ENCODE data around the gene KLF5.

- TF ChIP-seq, protein P1, sequence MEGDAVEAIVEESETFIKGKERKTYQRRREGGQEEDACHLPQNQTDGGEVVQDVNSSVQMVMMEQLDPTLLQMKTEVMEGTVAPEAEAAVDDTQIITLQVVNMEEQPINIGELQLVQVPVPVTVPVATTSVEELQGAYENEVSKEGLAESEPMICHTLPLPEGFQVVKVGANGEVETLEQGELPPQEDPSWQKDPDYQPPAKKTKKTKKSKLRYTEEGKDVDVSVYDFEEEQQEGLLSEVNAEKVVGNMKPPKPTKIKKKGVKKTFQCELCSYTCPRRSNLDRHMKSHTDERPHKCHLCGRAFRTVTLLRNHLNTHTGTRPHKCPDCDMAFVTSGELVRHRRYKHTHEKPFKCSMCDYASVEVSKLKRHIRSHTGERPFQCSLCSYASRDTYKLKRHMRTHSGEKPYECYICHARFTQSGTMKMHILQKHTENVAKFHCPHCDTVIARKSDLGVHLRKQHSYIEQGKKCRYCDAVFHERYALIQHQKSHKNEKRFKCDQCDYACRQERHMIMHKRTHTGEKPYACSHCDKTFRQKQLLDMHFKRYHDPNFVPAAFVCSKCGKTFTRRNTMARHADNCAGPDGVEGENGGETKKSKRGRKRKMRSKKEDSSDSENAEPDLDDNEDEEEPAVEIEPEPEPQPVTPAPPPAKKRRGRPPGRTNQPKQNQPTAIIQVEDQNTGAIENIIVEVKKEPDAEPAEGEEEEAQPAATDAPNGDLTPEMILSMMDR (IDR thresholded peaks at IDR 0.05) = no peak
- TF ChIP-seq POLR2AphosphoS5 (IDR thresholded peaks at IDR 0.05) (no peak), POLR2A (IDR thresholded peaks at IDR 0.05) (no peak)
Measured at GRCh38 chr13:73070451-73071098, 11.8 kb downstream of the KLF5 start.
